Heart right ventricle (tissue), 16 donors: ENCODE measurements around the gene INPP5A. TPM values are rescaled to one million over a fixed set of nuclear protein-coding genes. Genes with fewer than 3 reads are reported as not detected.

Experiments used
- ATAC-seq, 8 donors: fragments of 200-7000 bp; cut with Tn5 transposase; one replicate each; pipeline ENCODE4 v1.9.1; 2020; ENCODE audit warnings: mild to moderate bottlenecking in 8 of 8, moderate library complexity in 8 of 8, moderate number of reproducible peaks in 1 of 8
- DNase-seq, 2 donors: peaks; one replicate each; pipeline ENCODE4 v3.0.0-alpha.2; 2020
- H3K27ac ChIP-seq, 10 donors: fragments of 200-600 bp; sonication (generic) in 2 of 10; one replicate each; pipeline versions ENCODE4 v1.5.0 to v1.8.0; 2020 to 2022; ENCODE audit warnings: mild to moderate bottlenecking in 3 of 10
- H3K27me3 ChIP-seq, 7 donors: fragments of 200-600 bp; one replicate each; pipeline ENCODE4 v1.8.0; 2021 to 2022; ENCODE audit warnings: mild to moderate bottlenecking in 2 of 7
- H3K36me3 ChIP-seq, 9 donors: fragments of 200-600 bp; sonication (generic) in 1 of 9; one replicate each; pipeline versions ENCODE4 v1.5.0 to v1.8.0; 2020 to 2022; ENCODE audit warnings: mild to moderate bottlenecking in 2 of 9
- H3K4me1 ChIP-seq, 9 donors: fragments of 200-600 bp; sonication (generic) in 1 of 9; one replicate each; pipeline versions ENCODE4 v1.5.0 to v1.8.0; 2020 to 2022; ENCODE audit warnings: mild to moderate bottlenecking in 4 of 9
- H3K4me3 ChIP-seq, 10 donors: fragments of 200-600 bp; sonication (generic) in 2 of 10; one replicate each; pipeline versions ENCODE4 v1.5.0 to v1.8.0; 2020 to 2022; ENCODE audit warnings: mild to moderate bottlenecking in 7 of 10, moderate library complexity in 2 of 10
- H3K9me3 ChIP-seq, 11 donors: fragments of 200-600 bp in 10 of 11; sonication (generic) in 2 of 11; one replicate each; pipeline versions ENCODE4 v1.5.0 to v1.8.0; 2013 to 2022; ENCODE audit warnings: mild to moderate bottlenecking in 2 of 11, control low read depth in 1 of 11, moderate library complexity in 1 of 11
- WGBS, 2 donors: extraction: QIAGEN DNeasy Blood & Tissue Kit; methylation state at CpG; one replicate each; pipeline ENCODE4 v1.1.7; 2013; ENCODE audit warnings: inconsistent platforms in 1 of 2; 5-methylcytosine and 5-hydroxymethylcytosine counted together
- intact Hi-C, 10 donors: fragments of 100-400 bp; cut with DNase I; formaldehyde crosslinking; loops; one replicate each; pipeline versions ENCODE4 v1.11.1 to v1.14.2; 2022
- polyA plus RNA-seq, 2 donors: library from polyadenylated mRNA; stranded (reverse); fragments of 200-250 nt; gene quantifications; one replicate each; pipeline ENCODE4 v1.2.3, GENCODE V29; 2013
- total RNA-seq, 10 donors: library from RNA; stranded (reverse); fragmentation: NEBNext Ultra II Directional in 3 of 10; extraction: Animal tissue kit (Norgen Biotek cat#: 25700) in 3 of 10; gene quantifications; one replicate each; pipeline versions ENCODE4 v1.2.1 to v1.2.4, GENCODE V29; 2021 to 2023
- TF ChIP-seq, protein P1 (sequence below), 9 donors: fragments of 200-600 bp; sonication (generic) in 2 of 9; IDR thresholded peaks; one replicate each; pipeline versions ENCODE4 v1.5.0 to v1.8.0; 2021 to 2022; ENCODE audit warnings: antibody characterized with exemption in 9 of 9, mild to moderate bottlenecking in 5 of 9, moderate library complexity in 1 of 9
- donor health status: Arrhythmogenic right ventricular cardiomyopathy.
- donor health status: ischemic (EF 13 %, LVEDD 7.1; RV severe dilation, severe dysfunction).
- donor health status: healthy with polysubstance abuse.
- donor health status: DM: no; HTN: yes; CAD: no.
- donor health status: DM: no; HTN: no; CAD: no.
- donor health status: ischemic (EF 25% LVEDD 6.9; RV normal size, moderate dysfunction).
- donor health status: ischemic (EF 25% LVEDD 5.7; RV mildly dilated, moderate dysfunction).
- donor health status: healthy.
- donor health status: DM: yes; HTN: yes; CAD: no.
- donor health status: Ischemic cardiomyopathy.
- donor health status: ischemic (EF 35%, LVEDD 5.7; RV mildly dilated, moderate dysfunction).
- donor health status: nonischemic (EF 11% LVEDD 7.7; RV severe dilation, severe dysfunction).
- donor health status: DM: yes; HTN: yes; CAD: no.
- donor health status: PGD.
- donor health status: ischemic (EF 29% LVEDD 5.4; RV normal size, mild dysfunction).
- donor health status: nonischemic (EF 23%, LVEDD 6.1; RV moderate dilation, normal function).

The INPP5A gene
- total and polyA plus RNA-seq, 12 donors = 30.4 to 122 (median 106) TPM

DNA sequence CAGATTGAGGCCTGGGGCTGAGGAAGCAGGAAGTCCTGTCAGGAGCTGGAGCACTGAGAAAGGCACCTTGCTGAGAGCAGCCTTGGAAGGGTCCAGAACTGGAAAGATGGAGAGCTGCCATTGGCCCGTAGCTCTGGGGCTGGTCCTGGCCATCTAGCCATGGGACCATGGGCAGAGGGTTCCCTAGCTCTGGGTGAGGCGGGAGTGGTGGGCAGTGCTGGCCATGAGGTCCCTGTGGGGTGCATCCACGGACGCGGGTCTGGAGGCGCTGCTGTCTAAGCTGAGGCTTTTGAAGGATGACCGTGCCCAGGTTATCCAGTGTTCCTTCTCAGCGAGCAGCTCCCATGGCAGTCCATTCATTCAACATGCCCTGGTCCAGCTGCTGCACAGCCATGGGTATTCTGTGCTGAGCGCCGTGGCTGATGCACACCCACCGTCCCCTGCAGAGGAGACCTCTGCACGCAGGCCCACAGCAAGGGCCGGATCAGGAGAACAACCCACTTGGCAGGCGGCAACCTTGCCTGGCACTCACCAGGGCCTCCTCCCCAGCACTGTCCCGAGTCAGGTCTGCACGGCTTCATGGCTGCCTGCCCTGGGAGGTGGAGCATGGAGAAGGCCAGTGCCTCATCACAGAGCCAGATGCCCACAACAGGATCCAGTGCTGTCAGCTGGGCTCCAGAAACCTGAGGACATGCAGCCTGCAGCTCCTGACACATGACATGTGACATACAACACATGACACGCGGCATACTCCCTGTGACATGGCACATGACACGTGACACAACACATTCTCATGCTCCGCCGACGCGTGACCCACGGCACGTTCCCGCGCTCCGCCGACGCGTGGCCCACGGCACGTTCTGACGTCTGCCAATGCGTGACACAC, 121.9 kb downstream of the INPP5A start:
- peaks cover 0 to 63% (median 0%) of the 10 kb centered on the region in 9 donors for H3K36me3 ChIP-seq
- H3K4me1 ChIP-seq = peaks cover 0 to 11% (median 0%) of the 10 kb centered on the region in 9 donors
- no peaks in the 10 kb centered on the region for H3K27me3 ChIP-seq
- TF ChIP-seq, protein P1, sequence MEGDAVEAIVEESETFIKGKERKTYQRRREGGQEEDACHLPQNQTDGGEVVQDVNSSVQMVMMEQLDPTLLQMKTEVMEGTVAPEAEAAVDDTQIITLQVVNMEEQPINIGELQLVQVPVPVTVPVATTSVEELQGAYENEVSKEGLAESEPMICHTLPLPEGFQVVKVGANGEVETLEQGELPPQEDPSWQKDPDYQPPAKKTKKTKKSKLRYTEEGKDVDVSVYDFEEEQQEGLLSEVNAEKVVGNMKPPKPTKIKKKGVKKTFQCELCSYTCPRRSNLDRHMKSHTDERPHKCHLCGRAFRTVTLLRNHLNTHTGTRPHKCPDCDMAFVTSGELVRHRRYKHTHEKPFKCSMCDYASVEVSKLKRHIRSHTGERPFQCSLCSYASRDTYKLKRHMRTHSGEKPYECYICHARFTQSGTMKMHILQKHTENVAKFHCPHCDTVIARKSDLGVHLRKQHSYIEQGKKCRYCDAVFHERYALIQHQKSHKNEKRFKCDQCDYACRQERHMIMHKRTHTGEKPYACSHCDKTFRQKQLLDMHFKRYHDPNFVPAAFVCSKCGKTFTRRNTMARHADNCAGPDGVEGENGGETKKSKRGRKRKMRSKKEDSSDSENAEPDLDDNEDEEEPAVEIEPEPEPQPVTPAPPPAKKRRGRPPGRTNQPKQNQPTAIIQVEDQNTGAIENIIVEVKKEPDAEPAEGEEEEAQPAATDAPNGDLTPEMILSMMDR (IDR thresholded peaks at IDR 0.05) = no peak
- peaks cover 0 to 10% (median 0%) of the 10 kb centered on the region in 11 donors for H3K9me3 ChIP-seq
- 80 to 86% methylated on average over 35 of the region's 35 CpGs for WGBS, 2 donors
- peak; percentile 67 to 95 (median 89) for ATAC-seq
- peak; percentile 75 to 80 for DNase-seq
- no peak overlapping the region for H3K4me3 ChIP-seq
- peak overlapping the region in 1 of 10 donors; percentile 8 for H3K27ac ChIP-seq
- intact Hi-C loops = loop anchor here in 5 of 10 donors (5.0 to 10.0 kb wide), 4 partner anchors 78 to 463 kb away; partner anchors contain the start of gene NKX6-2 (in 2 of the 5)

DNA sequence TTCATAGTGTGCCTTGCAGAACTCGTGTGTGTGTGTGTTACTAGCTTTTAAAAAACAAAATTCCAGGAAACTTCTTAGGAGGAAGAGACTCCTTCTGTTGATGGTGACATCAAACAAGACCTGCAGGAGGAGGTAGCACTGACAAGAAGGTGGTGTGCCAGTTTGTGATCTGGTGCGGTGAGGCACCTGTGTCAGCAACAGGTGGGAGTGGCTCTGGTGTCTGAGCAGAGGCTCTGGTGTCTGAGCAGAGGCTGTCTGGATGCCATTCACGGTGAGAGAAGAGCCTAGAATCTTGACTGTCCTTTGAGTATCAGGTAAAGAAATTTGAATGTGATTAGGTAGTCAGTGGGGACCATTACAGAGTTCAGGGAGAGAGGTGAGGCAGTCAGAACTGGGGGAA, 122.8 kb downstream of the INPP5A start:
- intact Hi-C loops = no loop called here
- 93 to 95% methylated on average over 3 of the region's 3 CpGs for WGBS, 2 donors
- DNase-seq = no peak

GRCh38 chr10:132662186-132662920, 124.8 kb downstream of the INPP5A start:
- TF ChIP-seq, protein P1 (IDR thresholded peaks at IDR 0.05) = no peak
- H3K4me1 ChIP-seq = peaks cover 0 to 5% (median 0%) of the 10 kb centered on the region in 9 donors
- DNase-seq (no peak), ATAC-seq (no peak)
- peaks cover 0 to 51% (median 0%) of the 10 kb centered on the region in 9 donors for H3K36me3 ChIP-seq
- intact Hi-C loops = no loop called here
- no peak overlapping the region for H3K27ac ChIP-seq
- H3K9me3 ChIP-seq = peaks cover 0 to 10% (median 0%) of the 10 kb centered on the region in 11 donors
- H3K4me3 ChIP-seq = no peak overlapping the region
- H3K27me3 ChIP-seq = no peaks in the 10 kb centered on the region
- 83 to 85% methylated on average over 19 of the region's 19 CpGs for WGBS, 2 donors

More for the DNA sequence above, 122.8 kb downstream of the INPP5A start:
- H3K4me1 ChIP-seq = peaks cover 0 to 5% (median 0%) of the 10 kb centered on the region in 9 donors
- TF ChIP-seq, protein P1 (IDR thresholded peaks at IDR 0.05) = no peak
- no peak overlapping the region for H3K4me3 ChIP-seq
- ATAC-seq = no peak
- H3K9me3 ChIP-seq = peaks cover 0 to 10% (median 0%) of the 10 kb centered on the region in 11 donors
- no peak overlapping the region for H3K27ac ChIP-seq
- H3K36me3 ChIP-seq = peaks cover 0 to 58% (median 0%) of the 10 kb centered on the region in 9 donors
- no peaks in the 10 kb centered on the region for H3K27me3 ChIP-seq
